ENCODE results near the gene NME3.
A peak's percentile ranks its signal among the peaks of the same experiment; 100 is the strongest.

Gene NME3

DNA sequence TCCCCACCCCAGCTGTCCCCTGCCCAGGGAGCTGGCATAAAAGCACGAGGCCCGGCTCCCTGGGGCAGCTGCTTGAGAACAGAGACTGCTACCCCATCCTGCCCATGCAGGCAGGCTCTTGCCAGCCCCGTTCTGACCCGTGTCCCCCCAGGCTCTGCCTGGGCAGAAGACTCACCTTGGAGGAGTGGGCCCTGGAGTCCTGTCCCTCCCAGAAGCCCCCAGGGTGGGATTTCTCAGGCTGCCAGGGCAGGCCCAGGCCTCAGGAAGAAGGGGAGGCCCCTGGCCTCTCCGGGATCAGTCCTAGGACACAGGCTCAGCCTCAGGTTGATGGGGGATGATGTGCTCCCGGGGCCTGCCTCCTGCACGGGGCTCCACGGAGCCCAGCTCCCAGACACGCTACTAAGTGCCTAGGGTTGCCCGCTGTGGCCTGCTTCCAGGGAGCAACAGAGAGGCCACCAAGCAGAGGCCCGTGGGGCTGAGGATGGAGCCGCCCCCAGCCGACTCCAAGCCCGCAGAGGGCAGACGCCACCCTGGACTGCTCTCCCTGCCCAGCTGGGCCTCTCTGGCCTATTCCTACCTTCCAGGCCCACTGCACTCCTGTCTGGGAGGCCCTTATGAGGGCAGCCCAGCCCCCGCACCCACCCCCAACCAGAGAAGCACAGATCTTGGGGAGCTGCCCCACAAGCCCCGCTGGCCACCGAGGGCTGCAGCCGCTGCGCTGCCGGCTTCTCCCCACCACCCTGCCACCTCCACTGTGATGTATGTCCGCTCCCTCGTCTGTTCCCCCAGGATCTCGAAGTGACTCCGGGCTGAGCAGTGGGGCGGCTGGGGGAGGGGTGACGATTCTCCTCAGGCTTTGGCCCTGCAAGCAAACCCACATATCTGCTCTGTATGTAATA, 1.7 kb downstream of the NME3 start:
- no peak overlapping the region for H3K9ac ChIP-seq (ENCODE audit: low read depth, low read length)
- no peak overlapping the region for H3K4me3 ChIP-seq (ENCODE audit: low read depth, low read length)
- H3K9me3 ChIP-seq (ENCODE audit: control insufficient read depth, insufficient read depth, low read length): no peaks in the 10 kb centered on the region
- no peaks in the 10 kb centered on the region for H3K27me3 ChIP-seq (ENCODE audit: control insufficient read depth, insufficient read depth, low read length)
- H3K36me3 ChIP-seq (ENCODE audit: control insufficient read depth, insufficient read depth, low read length): peaks cover 34% of the 10 kb centered on the region
- peaks cover 2% of the 10 kb centered on the region for H3K4me1 ChIP-seq (ENCODE audit: control insufficient read depth, insufficient read depth, low read length)

DNA sequence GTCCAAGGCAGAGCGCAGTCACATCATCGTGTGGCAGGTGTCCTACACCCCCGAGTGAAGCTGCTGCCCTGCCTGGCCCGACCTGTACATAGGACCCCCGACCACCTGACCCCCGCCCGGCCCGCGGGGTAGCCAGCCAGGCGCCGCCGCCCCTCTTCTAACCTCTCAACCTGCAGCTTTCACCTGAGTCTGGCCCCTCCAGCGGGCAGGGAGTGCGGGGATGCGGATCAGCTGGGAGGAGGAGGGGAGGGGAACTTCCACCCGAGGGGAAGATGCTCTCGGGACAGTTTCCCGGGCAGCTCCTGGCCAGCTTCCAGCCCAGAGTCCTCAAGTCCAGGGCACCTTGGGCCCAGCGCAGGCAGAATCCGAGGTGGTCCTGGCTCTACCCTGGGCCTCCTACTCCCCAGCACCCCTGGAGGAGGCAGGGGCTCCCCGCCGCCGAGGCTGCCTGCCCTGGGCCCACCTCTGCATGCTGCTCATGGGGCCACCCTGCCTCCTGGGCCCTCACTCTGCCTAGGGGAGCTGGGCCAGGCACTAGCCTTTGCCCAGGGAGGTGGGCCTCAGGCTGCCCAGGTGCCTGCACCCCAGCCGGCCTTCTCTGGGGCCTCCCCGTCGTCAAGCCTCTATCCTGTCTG, 2.5 kb downstream of the NME3 start:
- Histone ChIP-seq H3K9me3 (ENCODE audit: control insufficient read depth, insufficient read depth, low read length) (no peaks in the 10 kb centered on the region), H3K36me3 (ENCODE audit: control insufficient read depth, insufficient read depth, low read length) (peaks cover 40% of the 10 kb centered on the region), H3K27me3 (ENCODE audit: control insufficient read depth, insufficient read depth, low read length) (no peaks in the 10 kb centered on the region), H3K4me1 (ENCODE audit: control insufficient read depth, insufficient read depth, low read length) (peaks cover 2% of the 10 kb centered on the region), H3K9ac (ENCODE audit: low read depth, low read length) (no peak overlapping the region), H3K4me3 (ENCODE audit: low read depth, low read length) (no peak overlapping the region)

DNA sequence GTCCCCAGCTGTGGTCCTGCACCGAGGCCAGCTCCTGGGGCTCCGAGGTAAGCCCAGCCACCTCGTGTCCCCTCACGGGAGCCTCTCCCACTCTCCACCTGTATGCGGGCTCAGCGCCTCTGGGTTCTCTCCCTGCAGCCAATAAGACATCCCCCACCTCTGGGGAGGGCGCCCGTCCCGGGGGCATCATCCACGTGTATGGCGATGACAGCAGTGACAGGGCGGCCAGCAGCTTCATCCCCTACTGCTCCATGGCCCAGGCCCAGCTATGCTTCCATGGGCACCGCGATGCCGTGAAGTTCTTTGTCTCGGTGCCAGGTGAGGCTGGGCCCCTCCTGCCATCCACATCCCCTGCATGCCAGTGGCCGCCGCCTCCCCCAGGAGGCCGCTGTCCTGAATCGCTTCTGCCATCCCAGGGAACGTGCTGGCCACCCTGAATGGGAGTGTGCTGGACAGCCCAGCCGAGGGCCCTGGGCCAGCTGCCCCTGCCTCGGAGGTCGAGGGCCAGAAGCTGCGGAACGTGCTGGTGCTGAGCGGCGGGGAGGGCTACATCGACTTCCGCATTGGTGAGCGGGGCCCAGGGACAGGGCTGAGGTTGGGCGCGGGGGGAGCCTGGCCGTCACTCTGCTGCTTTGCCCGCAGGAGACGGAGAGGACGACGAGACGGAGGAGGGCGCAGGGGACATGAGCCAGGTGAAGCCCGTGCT, 3.1 kb downstream of the NME3 start:
- Histone ChIP-seq H3K27me3 (ENCODE audit: control insufficient read depth, insufficient read depth, low read length) (no peaks in the 10 kb centered on the region), H3K9me3 (ENCODE audit: control insufficient read depth, insufficient read depth, low read length) (no peaks in the 10 kb centered on the region), H3K36me3 (ENCODE audit: control insufficient read depth, insufficient read depth, low read length) (peaks cover 41% of the 10 kb centered on the region), H3K4me1 (ENCODE audit: control insufficient read depth, insufficient read depth, low read length) (peaks cover 2% of the 10 kb centered on the region), H3K4me3 (ENCODE audit: low read depth, low read length) (no peak overlapping the region), H3K9ac (ENCODE audit: low read depth, low read length) (no peak overlapping the region)

DNA sequence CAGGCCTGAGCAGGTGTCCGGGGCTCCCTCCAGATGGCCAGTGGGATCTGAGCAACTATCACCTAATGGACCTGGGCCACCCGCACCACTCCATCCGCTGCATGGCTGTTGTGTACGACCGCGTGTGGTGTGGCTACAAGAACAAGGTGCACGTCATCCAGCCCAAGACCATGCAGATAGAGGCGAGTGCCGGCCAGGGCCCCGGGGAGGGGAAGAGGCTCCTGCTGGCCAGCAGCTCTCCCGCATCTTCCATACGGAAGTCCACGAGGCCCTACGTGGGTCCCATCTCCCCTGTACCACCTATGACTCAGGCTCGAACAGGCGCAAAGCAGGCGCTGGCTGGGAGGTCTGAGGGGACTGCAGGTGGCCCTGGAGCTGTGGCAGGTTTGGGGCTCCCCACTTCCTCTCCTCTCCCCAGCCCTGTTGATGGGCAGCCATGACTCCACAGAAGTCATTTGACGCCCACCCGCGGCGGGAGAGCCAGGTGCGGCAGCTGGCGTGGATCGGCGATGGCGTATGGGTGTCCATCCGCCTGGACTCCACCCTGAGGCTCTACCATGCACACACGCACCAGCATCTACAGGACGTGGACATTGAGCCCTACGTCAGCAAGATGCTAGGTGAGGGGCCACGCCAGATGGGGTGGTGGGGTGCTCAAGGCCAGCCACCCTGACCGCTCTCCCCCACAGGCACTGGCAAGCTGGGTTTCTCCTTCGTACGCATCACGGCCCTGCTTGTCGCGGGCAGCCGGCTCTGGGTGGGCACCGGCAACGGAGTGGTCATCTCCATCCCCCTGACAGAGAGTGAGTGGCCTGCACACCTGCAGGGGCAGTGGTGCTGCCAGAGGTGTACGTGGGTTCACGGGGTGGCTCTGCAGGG, 4.0 kb downstream of the NME3 start:
- H3K4me1 ChIP-seq (ENCODE audit: control insufficient read depth, insufficient read depth, low read length): peaks cover 2% of the 10 kb centered on the region
- H3K4me3 ChIP-seq (ENCODE audit: low read depth, low read length): no peak overlapping the region
- H3K36me3 ChIP-seq (ENCODE audit: control insufficient read depth, insufficient read depth, low read length): peaks cover 44% of the 10 kb centered on the region
- H3K9me3 ChIP-seq (ENCODE audit: control insufficient read depth, insufficient read depth, low read length): no peaks in the 10 kb centered on the region
- no peaks in the 10 kb centered on the region for H3K27me3 ChIP-seq (ENCODE audit: control insufficient read depth, insufficient read depth, low read length)
- no peak overlapping the region for H3K9ac ChIP-seq (ENCODE audit: low read depth, low read length)

DNA sequence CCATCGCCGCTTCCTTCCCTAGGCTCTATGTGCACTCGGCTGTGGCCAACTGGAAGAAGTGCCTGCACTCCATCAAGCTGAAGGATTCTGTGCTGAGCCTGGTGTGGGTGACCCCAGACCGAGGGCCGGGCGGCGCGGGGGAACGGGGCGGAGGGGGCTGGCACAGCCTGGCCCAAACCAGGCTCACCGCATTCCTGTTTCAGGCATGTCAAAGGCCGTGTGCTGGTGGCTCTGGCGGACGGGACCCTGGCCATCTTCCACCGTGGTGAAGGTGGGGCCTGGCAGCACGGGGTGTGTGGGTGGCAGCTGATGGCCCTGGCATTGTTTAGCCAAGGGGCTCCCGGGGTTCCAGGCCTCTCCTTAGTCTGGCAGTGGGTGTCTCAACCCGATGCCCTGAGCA, 4.6 kb downstream of the NME3 start:
- H3K4me1 ChIP-seq (ENCODE audit: control insufficient read depth, insufficient read depth, low read length): peaks cover 2% of the 10 kb centered on the region
- H3K27me3 ChIP-seq (ENCODE audit: control insufficient read depth, insufficient read depth, low read length): no peaks in the 10 kb centered on the region
- no peak overlapping the region for H3K9ac ChIP-seq (ENCODE audit: low read depth, low read length)
- no peak overlapping the region for H3K4me3 ChIP-seq (ENCODE audit: low read depth, low read length)
- no peaks in the 10 kb centered on the region for H3K9me3 ChIP-seq (ENCODE audit: control insufficient read depth, insufficient read depth, low read length)
- H3K36me3 ChIP-seq (ENCODE audit: control insufficient read depth, insufficient read depth, low read length): peaks cover 44% of the 10 kb centered on the region

DNA sequence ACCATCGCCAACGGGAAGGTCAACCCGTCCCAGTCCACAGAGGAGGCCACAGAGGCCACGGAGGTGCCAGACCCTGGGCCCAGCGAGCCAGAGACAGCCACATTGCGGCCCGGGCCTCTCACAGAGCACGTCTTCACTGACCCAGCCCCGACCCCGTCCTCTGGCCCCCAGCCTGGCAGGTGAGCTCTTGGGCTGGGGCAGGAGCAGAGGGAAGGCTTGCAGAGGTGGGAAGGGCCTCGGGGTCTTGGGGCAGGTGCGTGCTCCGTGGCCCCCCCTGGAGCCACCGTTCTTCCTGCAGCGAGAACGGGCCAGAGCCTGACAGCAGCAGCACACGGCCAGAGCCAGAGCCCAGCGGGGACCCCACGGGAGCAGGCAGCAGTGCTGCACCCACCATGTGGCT, 5.1 kb downstream of the NME3 start:
- Histone ChIP-seq H3K4me3 (ENCODE audit: low read depth, low read length) (no peak overlapping the region), H3K27me3 (ENCODE audit: control insufficient read depth, insufficient read depth, low read length) (no peaks in the 10 kb centered on the region), H3K36me3 (ENCODE audit: control insufficient read depth, insufficient read depth, low read length) (peaks cover 44% of the 10 kb centered on the region), H3K9ac (ENCODE audit: low read depth, low read length) (no peak overlapping the region), H3K9me3 (ENCODE audit: control insufficient read depth, insufficient read depth, low read length) (no peaks in the 10 kb centered on the region), H3K4me1 (ENCODE audit: control insufficient read depth, insufficient read depth, low read length) (peaks cover 2% of the 10 kb centered on the region)

DNA sequence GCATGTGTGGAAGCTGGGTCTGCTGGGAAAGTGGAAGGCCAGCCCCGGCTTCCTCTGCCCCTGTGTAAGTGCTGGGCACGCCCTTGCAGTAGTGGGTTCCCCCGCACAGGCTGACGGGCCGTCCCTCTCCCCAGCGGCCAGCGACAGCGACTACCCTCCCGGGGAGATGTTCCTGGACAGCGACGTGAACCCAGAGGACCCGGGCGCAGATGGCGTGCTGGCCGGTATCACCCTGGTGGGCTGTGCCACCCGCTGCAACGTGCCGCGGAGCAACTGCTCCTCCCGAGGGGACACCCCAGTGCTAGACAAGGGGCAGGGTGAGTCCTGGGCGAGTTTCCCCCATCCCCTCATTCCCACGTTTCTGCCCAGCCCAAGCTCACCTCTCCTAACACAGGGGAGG, 5.5 kb downstream of the NME3 start:
- peaks cover 47% of the 10 kb centered on the region for H3K36me3 ChIP-seq (ENCODE audit: control insufficient read depth, insufficient read depth, low read length)
- no peaks in the 10 kb centered on the region for H3K27me3 ChIP-seq (ENCODE audit: control insufficient read depth, insufficient read depth, low read length)

DNA sequence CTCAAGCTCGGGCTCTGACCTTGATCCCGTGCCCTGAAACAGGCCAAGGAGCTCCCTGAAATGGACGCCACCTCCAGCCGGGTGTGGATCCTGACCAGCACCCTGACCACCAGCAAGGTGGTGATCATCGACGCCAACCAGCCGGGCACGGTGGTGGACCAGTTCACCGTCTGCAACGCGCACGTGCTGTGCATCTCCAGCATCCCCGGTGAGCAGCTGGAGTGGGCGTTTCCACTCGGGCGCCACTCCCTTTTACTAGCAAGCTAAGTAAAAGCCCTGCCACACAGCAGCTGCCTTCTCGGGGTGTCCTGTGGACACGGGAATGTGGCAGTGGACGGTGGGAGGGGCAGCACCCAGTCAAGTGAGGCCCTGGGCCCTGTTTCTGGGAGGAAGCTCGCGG, 6.4 kb downstream of the NME3 start:
- Histone ChIP-seq H3K9ac (ENCODE audit: low read depth, low read length) (no peak overlapping the region), H3K9me3 (ENCODE audit: control insufficient read depth, insufficient read depth, low read length) (no peaks in the 10 kb centered on the region), H3K4me3 (ENCODE audit: low read depth, low read length) (no peak overlapping the region), H3K36me3 (ENCODE audit: control insufficient read depth, insufficient read depth, low read length) (peaks cover 55% of the 10 kb centered on the region), H3K27me3 (ENCODE audit: control insufficient read depth, insufficient read depth, low read length) (no peaks in the 10 kb centered on the region), H3K4me1 (ENCODE audit: control insufficient read depth, insufficient read depth, low read length) (peaks cover under 1% of the 10 kb centered on the region)

More for the DNA sequence above, 5.5 kb downstream of the NME3 start:
- H3K4me3 ChIP-seq (ENCODE audit: low read depth, low read length): no peak overlapping the region
- H3K9ac ChIP-seq (ENCODE audit: low read depth, low read length): no peak overlapping the region
- H3K4me1 ChIP-seq (ENCODE audit: control insufficient read depth, insufficient read depth, low read length): peaks cover 2% of the 10 kb centered on the region
- no peaks in the 10 kb centered on the region for H3K9me3 ChIP-seq (ENCODE audit: control insufficient read depth, insufficient read depth, low read length)

DNA sequence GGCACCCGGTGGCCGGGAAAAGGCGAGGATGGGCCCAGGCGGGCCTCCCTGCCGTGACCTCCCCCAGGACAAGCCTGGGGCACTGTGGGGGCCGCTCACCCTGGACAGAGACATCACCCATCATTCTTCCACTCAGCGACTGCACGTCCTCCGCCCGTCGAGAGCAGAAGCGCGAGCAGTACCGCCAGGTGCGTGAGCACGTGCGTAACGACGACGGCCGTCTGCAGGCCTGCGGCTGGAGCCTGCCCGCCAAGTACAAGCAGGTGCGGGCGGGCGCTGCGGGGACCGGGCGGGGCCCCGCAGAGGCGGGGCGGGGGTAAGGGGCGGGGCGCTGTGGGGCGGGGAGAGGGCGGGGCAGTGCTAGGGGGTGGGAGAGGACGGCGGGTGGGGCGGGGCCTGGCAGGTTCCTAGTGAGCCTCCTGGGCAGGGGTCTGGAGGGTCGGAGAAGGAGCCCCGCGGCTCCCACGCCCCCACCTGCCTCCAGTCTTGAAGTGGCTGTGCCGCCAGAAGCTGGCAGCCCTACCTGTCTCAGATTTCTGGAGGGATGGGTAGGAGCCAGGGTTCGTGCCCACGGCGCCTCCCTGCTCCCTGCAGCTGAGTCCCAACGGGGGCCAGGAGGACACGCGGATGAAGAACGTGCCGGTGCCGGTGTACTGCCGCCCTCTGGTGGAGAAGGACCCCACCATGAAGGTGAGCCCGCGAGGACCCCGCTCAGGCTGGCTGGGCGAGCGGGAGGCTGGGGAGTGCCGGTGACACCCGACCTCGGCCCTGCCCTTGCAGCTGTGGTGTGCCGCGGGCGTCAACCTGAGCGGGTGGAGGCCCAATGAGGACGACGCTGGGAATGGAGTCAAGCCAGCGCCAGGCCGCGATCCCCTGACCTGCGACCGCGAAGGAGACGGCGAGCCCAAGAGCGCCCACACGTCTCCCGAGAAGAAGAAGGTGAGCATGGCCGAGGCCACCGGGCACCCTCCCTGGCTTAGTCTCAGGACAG, 7.5 kb downstream of the NME3 start:
- Histone ChIP-seq H3K4me3 (ENCODE audit: low read depth, low read length) (peak overlapping the region; percentile 49), H3K36me3 (ENCODE audit: control insufficient read depth, insufficient read depth, low read length) (peaks cover 54% of the 10 kb centered on the region), H3K4me1 (ENCODE audit: control insufficient read depth, insufficient read depth, low read length) (no peaks in the 10 kb centered on the region), H3K27me3 (ENCODE audit: control insufficient read depth, insufficient read depth, low read length) (no peaks in the 10 kb centered on the region), H3K9ac (ENCODE audit: low read depth, low read length) (no peak overlapping the region), H3K9me3 (ENCODE audit: control insufficient read depth, insufficient read depth, low read length) (no peaks in the 10 kb centered on the region)

DNA sequence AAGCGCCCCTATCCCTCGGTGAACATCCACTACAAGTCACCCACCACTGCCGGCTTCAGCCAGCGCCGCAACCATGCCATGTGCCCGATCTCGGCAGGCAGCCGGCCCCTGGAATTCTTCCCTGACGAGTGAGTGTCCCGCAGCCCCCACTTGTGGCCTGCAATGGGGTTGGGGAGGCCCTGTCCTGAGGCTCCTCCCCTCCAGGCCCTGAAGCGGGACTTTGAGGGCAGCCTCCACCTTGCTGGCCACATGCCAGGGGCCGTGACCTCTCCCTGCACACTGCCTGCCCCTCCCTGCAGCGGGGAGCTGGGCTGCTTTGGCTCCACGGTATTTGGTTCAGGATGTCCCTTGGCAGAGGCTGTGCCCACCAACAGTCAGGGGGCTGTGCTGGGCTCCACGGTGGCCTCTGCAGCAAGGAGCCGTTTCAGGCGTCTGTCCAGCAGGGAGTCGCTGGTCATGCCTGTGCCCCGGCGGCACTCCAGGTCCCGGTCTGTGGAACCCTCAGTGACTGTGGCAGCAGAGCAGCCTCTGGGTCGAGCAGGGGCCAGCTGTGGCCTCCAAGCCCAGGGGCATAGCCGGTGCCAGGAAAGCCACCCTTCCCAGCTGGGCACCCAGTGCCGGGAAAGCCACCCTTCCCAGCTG, 8.3 kb downstream of the NME3 start:
- Histone ChIP-seq H3K9ac (ENCODE audit: low read depth, low read length) (no peak overlapping the region), H3K36me3 (ENCODE audit: control insufficient read depth, insufficient read depth, low read length) (peaks cover 47% of the 10 kb centered on the region), H3K4me3 (ENCODE audit: low read depth, low read length) (no peak overlapping the region), H3K4me1 (ENCODE audit: control insufficient read depth, insufficient read depth, low read length) (no peaks in the 10 kb centered on the region), H3K9me3 (ENCODE audit: control insufficient read depth, insufficient read depth, low read length) (no peaks in the 10 kb centered on the region), H3K27me3 (ENCODE audit: control insufficient read depth, insufficient read depth, low read length) (no peaks in the 10 kb centered on the region)

Measured in iPS-15b (cell line).